Jurkat, Clone E6-1 (cell line): Measurements from ENCODE around the gene BCL11A.

Experiments
- DNase-seq: peaks from one replicate; pipeline ENCODE4 v3.0.0-alpha.2; 2011; ENCODE audit warnings: low read depth, low spot score
- H3K4me3 ChIP-seq: 2 replicates; pipeline ENCODE4 v1.5.1; 2011; ENCODE audit warnings: mild to moderate bottlenecking, low read length, control low read depth, moderate library complexity

Gene BCL11A

GRCh38 chr2:60530660-60531281 is 22.7 kb downstream of the BCL11A start:
- DNase-seq, result no peak
- no peak overlapping the region for H3K4me3 ChIP-seq

- H3K4me3 ChIP-seq, result no peak overlapping the region
- no peak for DNase-seq
Measured at GRCh38 chr2:60529785-60530627, 23.4 kb downstream of the BCL11A start.

GRCh38 chr2:60529136-60529784 is 24.2 kb downstream of the BCL11A start:
- H3K4me3 ChIP-seq, result no peak overlapping the region
- DNase-seq, result no peak

- H3K4me3 ChIP-seq, result no peak overlapping the region
- DNase-seq, result no peak
Measured at GRCh38 chr2:60528281-60529020, 25.0 kb downstream of the BCL11A start.

GRCh38 chr2:60527762-60528161 is 25.7 kb downstream of the BCL11A start:
- no peak for DNase-seq
- no peak overlapping the region for H3K4me3 ChIP-seq

GRCh38 chr2:60526623-60527022 is 26.8 kb downstream of the BCL11A start:
- no peak overlapping the region for H3K4me3 ChIP-seq
- DNase-seq, result no peak

- peak; percentile 52 for DNase-seq
- no peak overlapping the region for H3K4me3 ChIP-seq
Measured at GRCh38 chr2:60525899-60526298, 27.6 kb downstream of the BCL11A start.

- no peak overlapping the region for H3K4me3 ChIP-seq
- DNase-seq, result no peak
Measured at GRCh38 chr2:60524874-60525273, 28.6 kb downstream of the BCL11A start.

- no peak overlapping the region for H3K4me3 ChIP-seq
- no peak for DNase-seq
Measured at GRCh38 chr2:60523963-60524362, 29.5 kb downstream of the BCL11A start.

- no peak for DNase-seq
- no peak overlapping the region for H3K4me3 ChIP-seq
Measured at GRCh38 chr2:60522462-60522861, 31.0 kb downstream of the BCL11A start.

GRCh38 chr2:60521626-60522025 is 31.8 kb downstream of the BCL11A start:
- H3K4me3 ChIP-seq, result no peak overlapping the region
- no peak for DNase-seq

GRCh38 chr2:60520917-60521539 is 32.4 kb downstream of the BCL11A start:
- no peak overlapping the region for H3K4me3 ChIP-seq
- DNase-seq, result no peak

GRCh38 chr2:60520151-60520876 is 33.1 kb downstream of the BCL11A start:
- DNase-seq, result no peak
- H3K4me3 ChIP-seq, result no peak overlapping the region

GRCh38 chr2:60519231-60519863 is 34.1 kb downstream of the BCL11A start:
- DNase-seq, result no peak
- no peak overlapping the region for H3K4me3 ChIP-seq

- DNase-seq, result no peak
- H3K4me3 ChIP-seq, result no peak overlapping the region
Measured at GRCh38 chr2:60518567-60518966, 34.9 kb downstream of the BCL11A start.

GRCh38 chr2:60517446-60517845 is 36.0 kb downstream of the BCL11A start:
- no peak overlapping the region for H3K4me3 ChIP-seq
- DNase-seq, result no peak

GRCh38 chr2:60516826-60517225 is 36.6 kb downstream of the BCL11A start:
- H3K4me3 ChIP-seq, result no peak overlapping the region
- DNase-seq, result no peak

GRCh38 chr2:60516383-60516811 is 37.1 kb downstream of the BCL11A start:
- H3K4me3 ChIP-seq, result no peak overlapping the region
- no peak for DNase-seq
